ENCODE measurements around the gene TGIF2. TPM values are rescaled to one million over a fixed set of nuclear protein-coding genes. Genes with fewer than 3 reads are reported as not detected.

The TGIF2 gene
- total RNA-seq, 1 experiment from 2014 or later, result 17.1 TPM

- no TSS peak for BruUV-seq (replicated peaks)
- no peak within 1 kb of the TSS for H2AFZ ChIP-seq (ENCODE audit: low read depth, low read length, poor library complexity, severe bottlenecking)
- peaks cover 7% of the 10 kb centered on the region; the same call in 1 of the 2 replicates for H3K79me2 ChIP-seq (ENCODE audit: insufficient read depth, low read length)
- TF ChIP-seq ZFX (IDR thresholded peaks at IDR 0.05), result peak; percentile 58; the same call in 1 of the 2 replicates
- TF ChIP-seq POLR2AphosphoS5 (IDR thresholded peaks at IDR 0.05; ENCODE audit: low read depth, low read length), result peak; percentile 55
- peak; percentile 70 for TF ChIP-seq EGR1 (IDR thresholded peaks at IDR 0.05; ENCODE audit: low read depth)
- no peak for TF ChIP-seq TCF7L2 (IDR thresholded peaks at IDR 0.05; ENCODE audit: borderline replicate concordance, extremely low read depth, insufficient read depth, insufficient read length)
- TF ChIP-seq SRF (IDR thresholded peaks at IDR 0.05; ENCODE audit: low read depth), result peak; percentile 95
- H3K9me2 ChIP-seq (ENCODE audit: insufficient read depth), result no peaks in the 10 kb centered on the region
- peak within 1 kb of the TSS; percentile 87 for H3K27ac ChIP-seq (ENCODE audit: low read depth, low read length)
- H3K4me1 ChIP-seq (ENCODE audit: control insufficient read depth in 1 of 2, insufficient read depth in 2 of 2, low read length in 2 of 2), result peaks cover 2 to 24% of the 10 kb centered on the region in 2 experiments; a peak in 3 of 4 replicates
- no peaks in the 10 kb centered on the region for H3K27me3 ChIP-seq (ENCODE audit: insufficient read depth, low read length)
- ATAC-seq, result peak; percentile 84
- ChIA-PET RAD21 (ENCODE audit: low non-redundant PET in 1 of 2, low total read pairs in 2 of 2, uncharacterized antibody in 2 of 2, unreplicated experiment in 2 of 2) (no interaction called here), POLR2A (interaction anchor here (0.6 to 1.7 kb wide), 2 partner anchors 64 to 295 kb away, joined by 3 to 4 read pairs; partner anchors contain the start of gene RAB5IF), CTCF (interaction anchor here (1.0 to 1.5 kb wide), 4 partner anchors 10 to 64 kb away, joined by 3 to 5 read pairs (median 3); partner anchors contain the start of gene RAB5IF)
- H3K9me3 ChIP-seq (ENCODE audit: control insufficient read depth in 1 of 2, insufficient read depth in 1 of 2, low read depth in 1 of 2, low read length in 2 of 2), result no peaks in the 10 kb centered on the region
- H3K36me3 ChIP-seq (ENCODE audit: control insufficient read depth in 1 of 2, insufficient read depth in 2 of 2, low read length in 2 of 2), result no peaks in the 10 kb centered on the region
- peak within 1 kb of the TSS; percentile 79 for H3K9ac ChIP-seq (ENCODE audit: low read length)
- no peaks in the 10 kb centered on the region for H4K20me1 ChIP-seq (ENCODE audit: insufficient read depth)
- intact Hi-C loops (cut with micrococcal nuclease), result no loop called here
- peak within 1 kb of the TSS; percentile 97 for H3K4me2 ChIP-seq (ENCODE audit: low read length)
- H3K4me3 ChIP-seq (replicated peaks in 1 of 2; ENCODE audit: low read depth in 1 of 2, low read length in 2 of 2), result peak within 1 kb of the TSS; percentile 78 to 92
- no peak for DNase-seq (ENCODE audit: low read depth, low spot score)
Measured at GRCh38 chr20:36541227-36541767, 32.1 kb upstream of the TGIF2 start, which contains the start of gene MYL9. Gene MYL9, plus strand, starts transcription at chr20:36541519. Its CDS starts 3,366 bp downstream, at chr20:36544885.

DNA sequence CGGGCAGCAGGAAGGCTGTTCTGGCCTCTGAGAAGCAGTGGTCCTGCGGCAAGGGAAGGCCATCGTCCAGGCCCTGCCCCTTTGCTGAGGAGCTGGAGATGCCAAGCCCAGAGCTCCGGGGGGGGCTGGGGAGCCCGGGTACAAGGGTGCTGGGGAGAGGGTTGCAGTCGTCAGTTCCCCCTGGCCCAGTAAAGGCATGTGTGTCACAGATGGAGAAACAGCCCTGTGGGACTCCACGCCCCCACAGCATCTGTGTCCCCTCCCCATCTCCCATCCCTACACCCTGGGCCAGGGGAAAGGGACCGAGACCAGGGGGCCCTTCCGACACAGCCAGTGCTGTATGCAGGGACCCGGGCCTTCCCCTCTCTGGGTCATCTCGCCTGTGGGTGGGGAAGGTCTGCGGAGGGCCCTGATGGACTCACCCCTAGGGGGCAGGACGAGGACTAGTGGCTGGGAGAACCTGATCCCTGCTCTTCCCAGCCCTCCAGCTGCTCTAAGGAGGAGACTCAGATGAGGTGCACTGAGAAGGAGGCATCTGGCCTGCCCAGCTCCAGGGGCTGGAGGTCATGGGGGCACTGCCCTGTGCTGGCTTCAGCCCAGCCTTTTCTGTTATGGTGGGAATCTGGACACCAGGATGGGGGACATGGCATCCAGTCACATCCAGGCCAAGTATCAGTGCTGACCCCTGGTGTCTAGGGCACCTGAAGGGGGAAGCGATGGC, 31.5 kb upstream of the TGIF2 start:
- H3K79me2 ChIP-seq (ENCODE audit: insufficient read depth, low read length), result peaks cover 7% of the 10 kb centered on the region; the same call in 1 of the 2 replicates
- H3K36me3 ChIP-seq (ENCODE audit: control insufficient read depth in 1 of 2, insufficient read depth in 2 of 2, low read length in 2 of 2), result peaks cover 0 to 2% of the 10 kb centered on the region in 2 experiments; a peak in 1 of 4 replicates
- TSS peak; percentile 39 for BruUV-seq (replicated peaks)
- H3K9me3 ChIP-seq (ENCODE audit: control insufficient read depth in 1 of 2, insufficient read depth in 1 of 2, low read depth in 1 of 2, low read length in 2 of 2), result no peaks in the 10 kb centered on the region
- no peaks in the 10 kb centered on the region for H3K9me2 ChIP-seq (ENCODE audit: insufficient read depth)
- H4K20me1 ChIP-seq (ENCODE audit: insufficient read depth), result no peaks in the 10 kb centered on the region
- peak overlapping the region; percentile 78 to 92 for H3K4me3 ChIP-seq (replicated peaks in 1 of 2; ENCODE audit: low read depth in 1 of 2, low read length in 2 of 2)
- H2AFZ ChIP-seq (ENCODE audit: low read depth, low read length, poor library complexity, severe bottlenecking), result no peak overlapping the region
- H3K27me3 ChIP-seq (ENCODE audit: insufficient read depth, low read length), result no peaks in the 10 kb centered on the region
- H3K9ac ChIP-seq (ENCODE audit: low read length), result peak overlapping the region; percentile 79
- H3K27ac ChIP-seq (ENCODE audit: low read depth, low read length), result peak overlapping the region; percentile 87
- peak; percentile 84 for ATAC-seq
- peak; percentile 33 for DNase-seq (ENCODE audit: low read depth, low spot score)
- CTCF ChIA-PET, result interaction anchor here (1.0 to 1.5 kb wide), 4 partner anchors 11 to 64 kb away, joined by 3 to 5 read pairs (median 3); partner anchors contain the start of gene RAB5IF
- H3K4me1 ChIP-seq (ENCODE audit: control insufficient read depth in 1 of 2, insufficient read depth in 2 of 2, low read length in 2 of 2), result peaks cover 2 to 24% of the 10 kb centered on the region in 2 experiments; a peak in 3 of 4 replicates
- peak overlapping the region; percentile 97 for H3K4me2 ChIP-seq (ENCODE audit: low read length)
- intact Hi-C loops (cut with micrococcal nuclease), result no loop called here
- POLR2A ChIA-PET, result interaction anchor here (0.6 to 1.7 kb wide), 2 partner anchors 63 to 294 kb away, joined by 3 to 4 read pairs; partner anchors contain the start of gene RAB5IF
- RAD21 ChIA-PET (ENCODE audit: low non-redundant PET in 1 of 2, low total read pairs in 2 of 2, uncharacterized antibody in 2 of 2, unreplicated experiment in 2 of 2), result interaction anchor here in 1 of 2 experiments (0.6 kb wide), 1 partner anchor 54 kb away, joined by 4 read pairs; no protein-coding TSS in a partner anchor
- TF ChIP-seq FOSL1 (IDR thresholded peaks at IDR 0.05; ENCODE audit: low read depth), result no peak
- TF ChIP-seq, protein P1, sequence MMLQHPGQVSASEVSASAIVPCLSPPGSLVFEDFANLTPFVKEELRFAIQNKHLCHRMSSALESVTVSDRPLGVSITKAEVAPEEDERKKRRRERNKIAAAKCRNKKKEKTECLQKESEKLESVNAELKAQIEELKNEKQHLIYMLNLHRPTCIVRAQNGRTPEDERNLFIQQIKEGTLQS (IDR thresholded peaks at IDR 0.05), result no peak
- no peak; the same call in 1 of the 2 replicates for TF ChIP-seq POLR2AphosphoS5 (IDR thresholded peaks at IDR 0.05; ENCODE audit: low read depth, low read length)
- no peak for TF ChIP-seq CEBPB (IDR thresholded peaks at IDR 0.05; ENCODE audit: low read depth)
- TF ChIP-seq REST (IDR thresholded peaks at IDR 0.05; ENCODE audit: low read depth), result no peak
- TF ChIP-seq EZH2phosphoT487 (IDR thresholded peaks at IDR 0.05; ENCODE audit: borderline replicate concordance), result no peak
- TF ChIP-seq RAD21 (IDR thresholded peaks at IDR 0.05; ENCODE audit: low read depth), result peak; percentile 51
- no peak for TF ChIP-seq YY1 (IDR thresholded peaks at IDR 0.05; ENCODE audit: extremely low read depth, insufficient replicate concordance, low read depth, low read length)
- TF ChIP-seq SP1 (IDR thresholded peaks at IDR 0.05; ENCODE audit: low read depth), result no peak
- TF ChIP-seq, protein P2, sequence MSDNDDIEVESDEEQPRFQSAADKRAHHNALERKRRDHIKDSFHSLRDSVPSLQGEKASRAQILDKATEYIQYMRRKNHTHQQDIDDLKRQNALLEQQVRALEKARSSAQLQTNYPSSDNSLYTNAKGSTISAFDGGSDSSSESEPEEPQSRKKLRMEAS (IDR thresholded peaks at IDR 0.05), result no peak
